Activated CD4-positive, alpha-beta T cell treated with anti-CD3 and anti-CD28 coated beads for 36 hours (primary cell): ENCODE data around the gene FAM131A. TPM values are rescaled to one million over a fixed set of nuclear protein-coding genes. Genes with fewer than 3 reads are reported as not detected.
A peak's percentile ranks its signal among the peaks of the same experiment; 100 is the strongest.

Experiments used
- ATAC-seq: fragments of 200-7000 bp; cut with Tn5 transposase; one replicate; pipeline ENCODE4 v1.10.0; 2021; ENCODE audit warnings: mild to moderate bottlenecking, moderate library complexity
- CTCF ChIA-PET: fragments of 350-600 bp; sonication (Branson Sonifier 250); formaldehyde crosslinking; loops from one replicate; lab custom pipeline; 2021; ENCODE audit warnings: antibody characterized with exemption; lab: Charles Lee
- POLR2A ChIA-PET: fragments of 350-600 bp; sonication (Branson Sonifier 250); formaldehyde crosslinking; loops from one replicate; lab custom pipeline; 2021; ENCODE audit warnings: antibody characterized with exemption, inconsistent platforms; lab: Charles Lee
- DNase-seq: peaks from one replicate; pipeline ENCODE4 v3.0.0-alpha.2; 2020
- H3K27ac Mint-ChIP-seq: one replicate; pipeline ENCODE4 v1.8.0; 2021; ENCODE audit warnings: mixed read lengths
- H3K27me3 Mint-ChIP-seq: one replicate; pipeline ENCODE4 v1.8.0; 2021; ENCODE audit warnings: mixed read lengths
- H3K36me3 Mint-ChIP-seq: one replicate; pipeline ENCODE4 v1.8.0; 2021; ENCODE audit warnings: low read depth, mixed read lengths
- H3K4me1 Mint-ChIP-seq: one replicate; pipeline ENCODE4 v1.8.0; 2021; ENCODE audit warnings: mixed read lengths
- H3K4me3 Mint-ChIP-seq: one replicate; pipeline ENCODE4 v1.8.0; 2021; ENCODE audit warnings: mild to moderate bottlenecking, moderate library complexity, mixed read lengths
- H3K9me3 Mint-ChIP-seq: one replicate; pipeline ENCODE4 v1.8.0; 2021; ENCODE audit warnings: low read depth, mixed read lengths
- intact Hi-C, 2 experiments: fragments of 100-400 bp; cut with DNase I in 1 of 2; cut with micrococcal nuclease in 1 of 2; formaldehyde crosslinking; loops; one replicate each; pipeline versions ENCODE4 v1.14.2 to v1.15.1; 2022 to 2024; cut with DNase I, micrococcal nuclease
- total RNA-seq, 2 experiments: library from RNA; stranded (reverse); gene quantifications; one replicate each; pipeline ENCODE4 v1.2.3, GENCODE V29; 2021

The FAM131A gene
- total RNA-seq, 2 experiments from 2014 or later: 3.7 to 4.5 TPM

DNA sequence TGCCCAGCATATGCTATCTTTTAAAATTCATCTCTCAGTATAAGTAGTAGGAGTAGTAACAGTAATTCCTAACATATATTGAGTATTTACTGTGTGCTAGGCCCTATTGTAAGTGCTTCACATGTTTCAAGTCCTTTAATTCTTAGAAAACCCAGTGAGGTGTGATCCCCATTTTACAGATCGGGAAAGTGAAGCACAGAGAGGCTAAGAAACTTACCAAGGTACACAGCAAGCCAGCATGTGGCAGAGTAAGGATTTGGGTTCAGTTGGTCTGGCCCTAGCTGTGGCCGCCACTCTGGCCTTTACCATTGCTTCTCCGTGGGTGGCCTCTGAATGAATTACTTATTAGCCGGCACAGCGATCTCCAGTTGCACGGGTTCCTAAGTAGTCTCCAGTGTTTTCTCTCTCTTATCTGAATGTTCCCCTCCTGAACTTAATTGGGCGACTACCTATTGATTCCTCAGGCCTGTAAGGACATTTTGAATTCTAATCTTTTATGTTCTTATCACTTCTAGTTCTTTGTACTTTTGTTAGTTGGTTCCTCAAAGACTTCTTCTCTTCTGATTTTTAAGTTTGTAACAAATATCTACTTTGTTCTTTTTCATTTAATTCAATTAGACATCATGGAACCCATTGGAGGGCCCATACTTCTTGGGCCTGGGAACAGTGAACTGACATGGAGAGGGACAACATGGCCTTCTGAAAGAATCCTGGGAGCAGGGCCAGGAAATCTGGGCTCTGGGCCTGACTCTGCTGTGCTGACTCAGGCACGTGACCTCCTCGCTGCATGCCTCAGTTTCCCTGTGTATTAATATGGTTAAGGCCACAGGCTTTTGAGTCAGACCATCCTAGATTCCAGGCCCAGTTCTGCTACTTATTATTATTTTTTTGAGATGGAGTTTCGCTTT, 12.4 kb downstream of the FAM131A start:
- ChIA-PET CTCF (interaction anchor here (0.6 to 0.7 kb wide), 3 partner anchors 23 to 71 kb away, joined by 3 to 5 read pairs (median 3); no protein-coding TSS in a partner anchor), POLR2A (no interaction called here)
- no peaks in the 10 kb centered on the region for H3K4me1 Mint-ChIP-seq
- H3K4me3 Mint-ChIP-seq: no peak overlapping the region
- intact Hi-C loops: no loop called here
- no peaks in the 10 kb centered on the region for H3K27me3 Mint-ChIP-seq
- no peak overlapping the region for H3K27ac Mint-ChIP-seq
- ATAC-seq (no peak), DNase-seq (no peak)
- no peaks in the 10 kb centered on the region for H3K9me3 Mint-ChIP-seq
- no peaks in the 10 kb centered on the region for H3K36me3 Mint-ChIP-seq

DNA sequence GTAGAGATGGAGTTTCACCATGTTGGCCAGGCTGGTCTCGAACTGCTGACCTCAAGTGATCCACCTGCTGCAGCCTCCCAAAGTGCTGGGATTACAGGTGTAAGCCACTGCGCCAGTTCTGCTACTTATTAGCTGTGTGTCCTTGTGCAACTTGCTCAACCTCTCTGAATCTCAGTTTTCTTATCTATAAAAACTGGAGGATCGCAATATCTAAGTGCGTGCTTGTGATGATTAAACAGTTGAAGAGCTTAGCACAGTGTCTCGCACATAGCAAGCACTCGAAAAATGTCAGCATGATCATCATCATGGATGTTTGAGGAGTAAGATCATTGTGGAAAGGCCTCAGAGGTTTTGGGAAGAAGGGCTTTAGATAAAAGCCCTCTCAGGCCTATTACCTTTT, 13.2 kb downstream of the FAM131A start:
- intact Hi-C loops: no loop called here
- Mint-ChIP-seq H3K36me3 (peaks cover 4% of the 10 kb centered on the region), H3K27ac (no peak overlapping the region), H3K4me1 (no peaks in the 10 kb centered on the region), H3K9me3 (no peaks in the 10 kb centered on the region), H3K4me3 (no peak overlapping the region), H3K27me3 (no peaks in the 10 kb centered on the region)
- ChIA-PET CTCF (no interaction called here), POLR2A (interaction anchor here (0.6 kb wide), 1 partner anchor 11 kb away, joined by 5 read pairs; no protein-coding TSS in a partner anchor)
- ATAC-seq (no peak), DNase-seq (no peak)

DNA sequence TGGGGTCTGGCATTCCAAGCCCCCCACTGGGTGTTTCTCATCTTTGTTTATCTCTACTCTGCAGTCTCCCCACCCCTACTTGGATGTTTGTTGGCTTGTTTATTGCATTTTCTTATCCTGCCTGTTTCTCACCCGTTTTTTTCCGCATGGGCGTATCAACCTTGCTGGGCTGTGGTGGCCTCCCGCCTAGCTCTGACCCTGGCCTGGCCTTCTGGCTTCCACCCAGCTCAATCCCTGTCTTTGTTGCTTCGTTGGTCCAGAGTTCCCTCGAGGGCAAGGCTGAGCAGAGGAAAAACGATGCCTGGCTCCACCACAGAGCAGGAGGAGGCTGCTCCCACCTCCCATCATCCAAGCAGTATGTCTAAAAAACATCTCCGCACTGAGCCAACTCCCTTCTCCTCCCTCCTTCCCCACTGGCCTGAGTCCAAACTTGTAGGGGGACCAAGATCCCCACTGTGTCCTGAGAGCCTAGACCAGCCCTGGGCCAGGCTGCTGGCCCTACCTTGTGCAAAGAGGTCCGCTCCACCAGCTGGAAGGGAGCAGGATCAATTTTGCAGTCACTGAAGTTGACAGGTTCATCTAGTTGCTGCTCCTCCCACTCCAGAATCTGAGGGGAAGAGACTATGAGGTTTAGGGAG, 14.2 kb downstream of the FAM131A start:
- Mint-ChIP-seq H3K36me3 (peaks cover 4% of the 10 kb centered on the region), H3K4me3 (no peak overlapping the region), H3K9me3 (no peaks in the 10 kb centered on the region), H3K27ac (no peak overlapping the region), H3K27me3 (no peaks in the 10 kb centered on the region), H3K4me1 (no peaks in the 10 kb centered on the region)
- CTCF ChIA-PET: interaction anchor here (2.5 kb wide), 1 partner anchor 11 kb away, joined by 9 read pairs; no protein-coding TSS in a partner anchor
- DNase-seq (no peak), ATAC-seq (no peak)
- POLR2A ChIA-PET: interaction anchor here (0.6 kb wide), 1 partner anchor 882 kb away, joined by 3 read pairs; no protein-coding TSS in a partner anchor
- intact Hi-C loops: no loop called here

DNA sequence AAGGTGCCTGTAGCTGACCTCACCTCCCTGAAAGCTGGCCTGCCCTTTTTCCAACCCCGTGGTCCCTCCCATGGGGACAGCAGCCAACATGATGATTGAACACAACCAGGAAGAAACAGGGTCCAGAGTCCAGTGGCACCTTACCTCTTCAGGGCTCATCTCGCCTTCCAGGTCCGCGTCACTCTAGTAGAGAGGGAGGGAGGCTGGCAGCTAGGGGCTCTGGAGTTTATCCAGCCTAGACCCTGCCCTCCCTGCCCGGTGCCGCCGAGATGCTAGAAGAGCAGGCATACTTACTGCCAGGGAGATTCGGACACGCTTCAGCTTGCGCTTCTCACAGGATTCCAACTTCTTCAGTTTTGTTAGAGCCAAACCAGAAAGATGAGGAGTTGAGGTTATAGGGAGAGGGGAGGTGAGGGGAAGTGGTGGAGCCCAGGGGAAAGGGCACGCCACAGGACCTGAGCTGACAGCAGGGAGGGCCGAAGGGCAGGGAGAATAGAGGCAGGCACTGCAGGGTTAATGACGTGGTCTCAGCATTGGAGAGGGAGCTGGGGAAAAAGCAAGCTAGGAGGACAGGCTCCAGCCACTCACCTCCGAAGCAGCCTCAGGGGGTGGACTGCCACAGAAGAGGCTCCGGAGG, 14.9 kb downstream of the FAM131A start:
- ATAC-seq (no peak), DNase-seq (no peak)
- Mint-ChIP-seq H3K27ac (no peak overlapping the region), H3K4me3 (no peak overlapping the region), H3K4me1 (no peaks in the 10 kb centered on the region), H3K36me3 (peaks cover 4% of the 10 kb centered on the region), H3K9me3 (no peaks in the 10 kb centered on the region), H3K27me3 (no peaks in the 10 kb centered on the region)
- CTCF ChIA-PET: interaction anchor here (0.6 to 2.5 kb wide), 2 partner anchors 10 to 14 kb away, joined by 3 to 9 read pairs; no protein-coding TSS in a partner anchor
- intact Hi-C loops: no loop called here
- POLR2A ChIA-PET: no interaction called here

DNA sequence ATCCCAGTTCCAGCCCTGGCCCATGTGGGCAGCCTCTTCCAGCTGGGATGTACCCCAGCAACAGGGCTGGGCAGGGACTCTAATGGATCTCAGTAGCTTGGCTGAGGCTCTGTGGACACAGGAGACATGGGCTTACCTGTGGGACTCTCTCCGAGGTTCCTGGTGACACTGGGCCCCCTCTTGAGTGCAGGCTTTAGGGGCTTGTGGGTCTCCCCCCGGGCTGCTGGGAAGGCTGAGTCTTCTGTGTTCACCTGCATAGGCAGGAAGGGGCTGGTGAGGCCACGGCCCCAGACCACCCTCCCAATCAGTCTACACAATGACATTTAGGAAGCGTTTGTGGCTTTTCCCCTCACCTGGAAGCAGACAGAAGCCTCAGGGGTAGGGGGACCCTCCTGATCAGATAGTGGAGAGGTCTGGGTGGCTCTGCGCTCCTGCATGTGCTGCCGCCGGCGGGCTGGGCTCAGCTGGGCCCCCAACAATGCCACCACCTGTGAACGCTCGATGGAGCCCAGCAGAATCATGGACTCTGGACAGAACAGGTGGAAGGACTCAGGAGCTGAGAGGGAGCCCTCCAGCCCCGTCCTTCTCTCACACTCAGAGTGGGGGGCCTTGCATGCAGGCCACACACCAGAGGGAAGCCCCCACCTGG, 15.6 kb downstream of the FAM131A start:
- peaks cover 4% of the 10 kb centered on the region for H3K36me3 Mint-ChIP-seq
- no peaks in the 10 kb centered on the region for H3K4me1 Mint-ChIP-seq
- intact Hi-C loops: no loop called here
- no peak overlapping the region for H3K27ac Mint-ChIP-seq
- ATAC-seq (no peak), DNase-seq (no peak)
- ChIA-PET CTCF (interaction anchor here (1.0 to 2.5 kb wide), 6 partner anchors 9 to 159 kb away, joined by 3 to 9 read pairs (median 4); no protein-coding TSS in a partner anchor), POLR2A (interaction anchor here (0.6 kb wide), 1 partner anchor 200 kb away, joined by 5 read pairs; no protein-coding TSS in a partner anchor)
- H3K9me3 Mint-ChIP-seq: no peaks in the 10 kb centered on the region
- H3K4me3 Mint-ChIP-seq: no peak overlapping the region
- H3K27me3 Mint-ChIP-seq: no peaks in the 10 kb centered on the region

DNA sequence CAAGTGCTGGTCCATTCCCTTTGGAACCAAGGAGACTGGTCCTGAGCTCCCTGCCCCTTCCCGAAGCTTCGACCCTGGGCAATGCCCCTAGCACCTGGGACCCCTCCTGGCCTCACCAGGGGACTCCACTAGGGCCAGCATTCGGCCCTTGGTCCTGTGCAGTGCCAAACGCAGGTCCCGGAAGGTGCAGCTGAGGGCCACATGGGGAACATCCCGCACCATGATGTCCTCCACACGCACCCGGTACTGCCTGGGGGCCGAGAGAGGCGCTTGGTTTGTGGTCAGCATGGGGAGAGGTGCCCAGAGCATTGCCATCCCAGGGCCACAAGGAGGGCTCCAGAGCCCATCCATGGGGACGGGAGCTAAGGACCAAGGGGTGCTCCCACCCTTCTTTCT, 16.1 kb downstream of the FAM131A start:
- DNase-seq (no peak), ATAC-seq (no peak)
- Mint-ChIP-seq H3K27ac (no peak overlapping the region), H3K4me1 (no peaks in the 10 kb centered on the region), H3K4me3 (no peak overlapping the region), H3K36me3 (peaks cover 4% of the 10 kb centered on the region), H3K27me3 (no peaks in the 10 kb centered on the region), H3K9me3 (no peaks in the 10 kb centered on the region)
- CTCF ChIA-PET: interaction anchor here (0.6 to 2.5 kb wide), 8 partner anchors 9 to 187 kb away, joined by 3 to 9 read pairs (median 4); no protein-coding TSS in a partner anchor
- intact Hi-C loops: no loop called here
- POLR2A ChIA-PET: interaction anchor here (0.6 kb wide), 2 partner anchors 200 to 370 kb away, joined by 3 to 5 read pairs; no protein-coding TSS in a partner anchor

DNA sequence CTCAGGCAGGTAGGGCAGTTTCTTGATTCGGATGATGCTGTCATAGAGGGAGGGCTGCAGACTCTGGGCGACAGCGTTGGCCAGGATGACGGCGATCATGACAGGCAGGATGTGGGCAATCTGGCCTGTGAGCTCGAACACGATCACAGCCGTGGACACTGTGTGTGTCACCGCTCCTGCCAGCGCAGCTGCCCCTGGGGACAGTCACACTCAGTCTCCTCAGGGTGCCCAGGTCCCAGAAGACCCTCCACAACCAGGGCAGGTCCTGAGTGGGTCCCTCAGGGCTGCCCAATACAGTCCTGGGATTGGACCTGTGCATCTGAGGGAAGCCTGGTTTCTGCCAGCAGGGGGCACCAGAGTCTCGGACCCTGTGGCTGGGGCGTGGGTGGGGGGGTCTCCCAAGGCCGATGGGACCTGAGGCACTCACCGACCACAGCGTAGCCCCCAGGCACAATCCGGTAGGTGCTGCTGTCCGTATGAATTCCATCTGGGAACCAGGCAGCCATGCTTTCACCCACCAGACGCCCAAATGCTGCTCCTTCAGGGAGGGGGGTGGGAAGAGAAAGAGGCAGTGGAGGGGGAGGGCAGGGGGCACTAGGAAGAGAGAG, 16.8 kb downstream of the FAM131A start:
- peak; percentile 78 for ATAC-seq
- CTCF ChIA-PET: interaction anchor here (0.6 to 2.5 kb wide), 9 partner anchors 8 to 186 kb away, joined by 3 to 9 read pairs (median 3); no protein-coding TSS in a partner anchor
- intact Hi-C loops: no loop called here
- Mint-ChIP-seq H3K9me3 (no peaks in the 10 kb centered on the region), H3K4me3 (no peak overlapping the region), H3K27me3 (no peaks in the 10 kb centered on the region), H3K36me3 (peaks cover 4% of the 10 kb centered on the region), H3K4me1 (no peaks in the 10 kb centered on the region), H3K27ac (no peak overlapping the region)
- POLR2A ChIA-PET: interaction anchor here (0.6 kb wide), 1 partner anchor 369 kb away, joined by 3 read pairs; no protein-coding TSS in a partner anchor
- DNase-seq: peak; percentile 82

DNA sequence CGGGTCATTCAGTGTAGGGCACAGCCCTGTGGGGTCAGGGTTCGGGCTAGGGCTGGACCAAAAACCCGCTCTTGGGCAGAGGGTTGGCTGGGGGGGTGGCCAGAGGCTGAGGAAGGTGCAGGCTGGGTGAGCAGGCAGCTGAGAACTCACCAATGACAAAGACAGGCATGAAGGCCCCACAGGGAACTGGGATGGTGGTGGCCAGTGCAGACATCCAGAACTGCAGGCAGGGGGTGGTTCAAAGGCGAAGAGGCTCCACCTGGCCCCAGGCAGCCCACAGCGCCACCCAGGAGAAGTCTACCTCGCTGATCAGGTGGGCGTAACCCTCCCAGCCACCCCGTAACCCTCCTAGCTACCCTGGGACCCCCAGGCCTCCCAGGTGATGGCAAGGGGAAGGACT, 17.4 kb downstream of the FAM131A start:
- CTCF ChIA-PET: interaction anchor here (0.9 to 1.5 kb wide), 5 partner anchors 10 to 112 kb away, joined by 3 to 5 read pairs (median 3); no protein-coding TSS in a partner anchor
- H3K36me3 Mint-ChIP-seq: peaks cover 4% of the 10 kb centered on the region
- H3K27me3 Mint-ChIP-seq: no peaks in the 10 kb centered on the region
- H3K9me3 Mint-ChIP-seq: no peaks in the 10 kb centered on the region
- no peaks in the 10 kb centered on the region for H3K4me1 Mint-ChIP-seq
- no peak overlapping the region for H3K4me3 Mint-ChIP-seq
- intact Hi-C loops: no loop called here
- peak; percentile 4 for ATAC-seq
- H3K27ac Mint-ChIP-seq: no peak overlapping the region
- POLR2A ChIA-PET: no interaction called here
- DNase-seq: no peak

DNA sequence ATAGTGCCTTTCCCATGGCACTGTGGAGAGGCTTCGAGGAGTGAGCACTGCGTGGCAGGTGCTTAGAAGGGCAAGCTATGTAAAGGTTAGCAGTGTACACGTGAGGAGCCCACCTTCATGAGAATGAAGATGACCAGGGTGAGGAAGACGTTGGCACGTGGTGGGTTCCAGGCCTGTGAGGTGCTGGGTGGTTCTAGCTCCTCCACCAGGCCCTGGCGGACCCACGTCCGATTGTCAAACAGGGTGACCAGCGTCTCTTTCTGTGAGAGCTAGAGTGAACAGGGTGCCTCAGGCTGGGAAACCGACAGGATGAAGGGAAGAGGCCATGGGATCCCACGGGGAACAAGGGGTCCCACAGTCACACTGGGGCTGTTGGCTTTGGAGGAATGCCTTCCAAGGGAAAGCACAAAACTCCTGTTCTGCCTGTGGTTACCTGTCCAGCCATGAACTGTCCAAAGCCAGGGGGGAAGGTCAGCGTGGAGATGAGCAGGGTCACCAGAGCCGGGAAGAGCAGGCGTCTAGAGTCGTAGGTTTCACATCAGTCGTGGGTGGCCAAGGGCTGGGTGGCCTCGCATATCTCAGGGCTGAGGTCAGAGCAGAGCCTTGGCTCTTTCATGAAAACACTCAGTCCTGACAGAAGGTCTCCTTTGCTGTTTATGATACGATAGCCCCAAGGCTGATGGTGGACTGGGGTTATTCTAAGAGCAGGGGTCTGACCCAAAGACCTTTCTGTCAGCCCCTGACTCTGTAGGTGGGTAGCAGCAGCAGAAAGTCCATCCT, 18.1 kb downstream of the FAM131A start:
- CTCF ChIA-PET: interaction anchor here (0.9 to 1.0 kb wide), 4 partner anchors 11 to 29 kb away, joined by 3 to 5 read pairs (median 3); no protein-coding TSS in a partner anchor

More for the DNA sequence above, 18.1 kb downstream of the FAM131A start:
- no peak overlapping the region for H3K27ac Mint-ChIP-seq
- H3K4me3 Mint-ChIP-seq: no peak overlapping the region
- POLR2A ChIA-PET: no interaction called here
- DNase-seq (no peak), ATAC-seq (no peak)
- intact Hi-C loops: no loop called here
- H3K27me3 Mint-ChIP-seq: no peaks in the 10 kb centered on the region
- H3K9me3 Mint-ChIP-seq: no peaks in the 10 kb centered on the region
- H3K4me1 Mint-ChIP-seq: peaks cover 2% of the 10 kb centered on the region
- H3K36me3 Mint-ChIP-seq: peaks cover 4% of the 10 kb centered on the region
